DOHH2 (cell line): ENCODE results near the gene PTK7.

Source experiments
- EZH2phosphoT487 ChIP-seq: fragments of 200-600 bp; sonication (generic); IDR thresholded peaks from 2 replicates; pipeline ENCODE4 v1.6.1; 2017; ENCODE audit warnings: borderline replicate concordance, mild to moderate bottlenecking, antibody characterized with exemption, low read length, moderate library complexity, mixed read lengths
- TF ChIP-seq, protein P1 (sequence below): fragments of 200-600 bp; sonication (generic); IDR thresholded peaks from one replicate; pipeline ENCODE4 v1.5.1; 2014; ENCODE audit warnings: antibody characterized with exemption, mild to moderate bottlenecking, low read depth, low read length; ENCODE audit not compliant: poor library complexity, severe bottlenecking

DNA sequence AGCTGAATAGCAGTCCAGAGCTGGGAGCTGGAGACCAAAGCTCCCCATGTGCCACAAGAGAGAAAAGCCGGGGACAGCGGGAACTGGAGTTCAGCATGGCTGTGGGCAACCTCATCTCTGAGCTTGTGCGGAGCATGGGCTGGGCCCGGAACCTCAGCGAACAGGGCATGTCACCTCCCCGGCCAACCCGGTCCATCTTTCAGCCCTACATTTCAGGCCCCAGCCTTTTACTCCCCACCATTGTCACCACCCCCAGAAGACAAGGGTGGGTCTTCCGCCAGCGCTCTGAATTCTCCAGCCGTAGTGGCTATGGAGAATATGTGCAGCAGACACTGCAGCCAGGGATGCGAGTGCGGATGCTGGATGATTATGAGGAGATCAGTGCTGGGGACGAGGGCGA, 109.9 kb downstream of the PTK7 start:
- TF ChIP-seq, protein P1, sequence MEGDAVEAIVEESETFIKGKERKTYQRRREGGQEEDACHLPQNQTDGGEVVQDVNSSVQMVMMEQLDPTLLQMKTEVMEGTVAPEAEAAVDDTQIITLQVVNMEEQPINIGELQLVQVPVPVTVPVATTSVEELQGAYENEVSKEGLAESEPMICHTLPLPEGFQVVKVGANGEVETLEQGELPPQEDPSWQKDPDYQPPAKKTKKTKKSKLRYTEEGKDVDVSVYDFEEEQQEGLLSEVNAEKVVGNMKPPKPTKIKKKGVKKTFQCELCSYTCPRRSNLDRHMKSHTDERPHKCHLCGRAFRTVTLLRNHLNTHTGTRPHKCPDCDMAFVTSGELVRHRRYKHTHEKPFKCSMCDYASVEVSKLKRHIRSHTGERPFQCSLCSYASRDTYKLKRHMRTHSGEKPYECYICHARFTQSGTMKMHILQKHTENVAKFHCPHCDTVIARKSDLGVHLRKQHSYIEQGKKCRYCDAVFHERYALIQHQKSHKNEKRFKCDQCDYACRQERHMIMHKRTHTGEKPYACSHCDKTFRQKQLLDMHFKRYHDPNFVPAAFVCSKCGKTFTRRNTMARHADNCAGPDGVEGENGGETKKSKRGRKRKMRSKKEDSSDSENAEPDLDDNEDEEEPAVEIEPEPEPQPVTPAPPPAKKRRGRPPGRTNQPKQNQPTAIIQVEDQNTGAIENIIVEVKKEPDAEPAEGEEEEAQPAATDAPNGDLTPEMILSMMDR = no peak
- no peak for TF ChIP-seq EZH2phosphoT487
